ENCODE measurements around the gene DLG1.

GRCh38 chr3:197244751-197245150 is 53.7 kb downstream of the DLG1 start:
- TF ChIP-seq CTCF (IDR thresholded peaks at IDR 0.05) (no peak), POLR2A (IDR thresholded peaks at IDR 0.05) (no peak)
